IMR-90 (cell line): ENCODE measurements around the gene MS4A2. TPM values are rescaled to one million over a fixed set of nuclear protein-coding genes. Genes with fewer than 3 reads are reported as not detected.

Experiments
- ATAC-seq: fragments of 200-7000 bp; cut with Tn5 transposase; 2 replicates; pipeline ENCODE4 v1.9.1; 2020; ENCODE audit warnings: low read depth, mild to moderate bottlenecking, moderate library complexity
- BruUV-seq: library from RNA; stranded (reverse); fragments of 400-500 nt; replicated peaks from 2 replicates; lab custom pipeline; 2021; lab: Mats Ljungman, UMichigan
- CTCF ChIA-PET: fragments of 300-600 bp; formaldehyde crosslinking; extraction: SDS; loops from one replicate; lab custom pipeline; 2021; ENCODE audit warnings: antibody characterized with exemption; lab: Yijun Ruan, JAX
- POLR2A ChIA-PET: fragments of 300-600 bp; sonication (Branson Sonifier 250); formaldehyde crosslinking; loops from one replicate; lab custom pipeline; 2022; ENCODE audit warnings: antibody characterized with exemption; ENCODE audit not compliant: unreplicated experiment; lab: Charles Lee
- DNase-seq: peaks from one replicate; pipeline ENCODE4 v3.0.0; 2013
- H2AFZ ChIP-seq: replicated peaks from 2 replicates; pipeline ENCODE3; 2013; ENCODE audit warnings: low read length, mild to moderate bottlenecking; ENCODE audit not compliant: poor library complexity
- H2AK5ac ChIP-seq: 2 replicates; pipeline ENCODE4 v1.6.1; 2013; ENCODE audit warnings: low read depth, low read length, inconsistent platforms
- H2AK9ac ChIP-seq: replicated peaks from 2 replicates; pipeline ENCODE3; 2013; ENCODE audit warnings: mild to moderate bottlenecking, low read depth, low read length, moderate library complexity; ENCODE audit not compliant: poor library complexity
- H2BK120ac ChIP-seq: 2 replicates; pipeline ENCODE4 v1.6.1; 2013; ENCODE audit warnings: low read depth, low read length, inconsistent platforms
- H2BK15ac ChIP-seq: 3 replicates; pipeline ENCODE4 v1.6.1; 2013; ENCODE audit warnings: low read depth, low read length, inconsistent platforms
- H2BK20ac ChIP-seq: 2 replicates; pipeline ENCODE4 v1.6.1; 2013; ENCODE audit warnings: low read depth, mild to moderate bottlenecking, inconsistent platforms, low read length, moderate library complexity
- H2BK5ac ChIP-seq: 2 replicates; pipeline ENCODE4 v1.6.1; 2013; ENCODE audit warnings: mild to moderate bottlenecking, low read depth, low read length, inconsistent platforms; ENCODE audit not compliant: poor library complexity, severe bottlenecking
- H3K14ac ChIP-seq: replicated peaks from 2 replicates; pipeline ENCODE4 v1.6.1; 2013; ENCODE audit warnings: low read depth, low read length, inconsistent platforms
- H3K18ac ChIP-seq: 2 replicates; pipeline ENCODE4 v1.6.1; 2013; ENCODE audit warnings: low read depth, low read length, control low read depth
- H3K23ac ChIP-seq: 2 replicates; pipeline ENCODE4 v1.6.1; 2013; ENCODE audit warnings: low read depth, low read length, inconsistent platforms
- H3K27ac ChIP-seq: 2 replicates; pipeline ENCODE4 v1.5.1; 2013; ENCODE audit warnings: mild to moderate bottlenecking, control low read depth, low read length; ENCODE audit not compliant: insufficient read depth
- H3K27me3 ChIP-seq: 2 replicates; pipeline ENCODE4 v1.6.1; 2013; ENCODE audit warnings: low read length; ENCODE audit not compliant: control insufficient read depth, insufficient read depth
- H3K36me3 ChIP-seq: 2 replicates; pipeline ENCODE4 v1.6.1; 2013; ENCODE audit warnings: low read length, mixed read lengths; ENCODE audit not compliant: control insufficient read depth, insufficient read depth
- H3K4ac ChIP-seq: 2 replicates; pipeline ENCODE4 v1.6.1; 2013; ENCODE audit warnings: low read depth, low read length, inconsistent platforms
- H3K4me1 ChIP-seq: 2 replicates; pipeline ENCODE4 v1.6.1; 2013; ENCODE audit warnings: low read length, mixed read lengths; ENCODE audit not compliant: control insufficient read depth, insufficient read depth
- H3K4me2 ChIP-seq: 2 replicates; pipeline ENCODE4 v1.6.1; 2013; ENCODE audit warnings: low read depth, mild to moderate bottlenecking, control low read depth, low read length, moderate library complexity
- H3K4me3 ChIP-seq: 2 replicates; pipeline ENCODE4 v1.5.1; 2013; ENCODE audit warnings: low read depth, mild to moderate bottlenecking, control low read depth, low read length, moderate library complexity; ENCODE audit not compliant: insufficient read depth
- H3K56ac ChIP-seq: 2 replicates; pipeline ENCODE4 v1.6.1; 2013; ENCODE audit warnings: low read length, inconsistent platforms; ENCODE audit not compliant: insufficient read depth; ENCODE audit errors: extremely low read depth
- H3K79me1 ChIP-seq, 2 experiments: 2 replicates each; pipeline ENCODE4 v1.6.1; 2013; ENCODE audit warnings: low read length in 2 of 2, inconsistent platforms in 1 of 2, low read depth in 1 of 2
- H3K9ac ChIP-seq: 2 replicates; pipeline ENCODE4 v1.6.1; 2013; ENCODE audit warnings: low read depth, low read length, control low read depth
- H3K9me1 ChIP-seq: 2 replicates; pipeline ENCODE4 v1.6.1; 2013; ENCODE audit warnings: low read length, inconsistent platforms; ENCODE audit not compliant: insufficient read depth
- H3K9me3 ChIP-seq: 2 replicates; pipeline ENCODE4 v1.6.1; 2013; ENCODE audit warnings: low read length; ENCODE audit not compliant: control insufficient read depth, insufficient read depth
- H4K20me1 ChIP-seq: 2 replicates; pipeline ENCODE4 v1.6.1; 2013; ENCODE audit warnings: low read length, inconsistent platforms; ENCODE audit not compliant: insufficient read depth
- H4K5ac ChIP-seq: 2 replicates; pipeline ENCODE4 v1.6.1; 2013; ENCODE audit warnings: mild to moderate bottlenecking, low read depth, low read length, control low read depth
- H4K8ac ChIP-seq, 2 experiments: 2 replicates each; pipeline ENCODE4 v1.6.1; 2013; ENCODE audit warnings: low read depth in 2 of 2, low read length in 2 of 2, control low read depth in 1 of 2, inconsistent platforms in 1 of 2
- H4K91ac ChIP-seq: 2 replicates; pipeline ENCODE4 v1.6.1; 2013; ENCODE audit warnings: low read depth, low read length, inconsistent platforms; ENCODE audit not compliant: insufficient read depth
- BHLHE40 ChIP-seq: fragments of 150-350 bp; IDR thresholded peaks from 2 replicates; pipeline ENCODE4 v1.6.1; 2016; ENCODE audit warnings: mild to moderate bottlenecking, low read depth, low read length
- FOS ChIP-seq: fragments of 150-350 bp; IDR thresholded peaks from 2 replicates; pipeline ENCODE4 v1.6.1; 2016; ENCODE audit warnings: low read depth, low read length
- MAFK ChIP-seq: IDR thresholded peaks from 2 replicates; pipeline ENCODE4 v1.6.1; 2012; ENCODE audit warnings: low read depth, low read length, improper control_type of control experiment
- NFE2L2 ChIP-seq: fragments of 150-350 bp; IDR thresholded peaks from 2 replicates; pipeline ENCODE4 v1.6.1; 2016; ENCODE audit warnings: low read depth, mild to moderate bottlenecking, low read length
- POLR2A ChIP-seq: IDR thresholded peaks from 2 replicates; pipeline ENCODE4 v1.6.1; 2012; ENCODE audit warnings: mild to moderate bottlenecking, low read depth, low read length
- RAD21 ChIP-seq: IDR thresholded peaks from 2 replicates; pipeline ENCODE4 v1.6.1; 2012; ENCODE audit warnings: low read length, improper control_type of control experiment
- RCOR1 ChIP-seq: IDR thresholded peaks from 2 replicates; pipeline ENCODE4 v1.6.1; 2012; ENCODE audit warnings: mild to moderate bottlenecking, low read length, improper control_type of control experiment; ENCODE audit not compliant: insufficient replicate concordance
- RFX5 ChIP-seq: IDR thresholded peaks from 2 replicates; pipeline ENCODE4 v1.8.0; 2012; ENCODE audit warnings: low read depth, mild to moderate bottlenecking, low read length, moderate library complexity
- SMC3 ChIP-seq: fragments of 150-350 bp; IDR thresholded peaks from 2 replicates; pipeline ENCODE4 v1.6.1; 2016; ENCODE audit warnings: low read depth, mild to moderate bottlenecking, antibody characterized with exemption, low read length, moderate library complexity
- dilution Hi-C: fragments of 300-500 bp; cut with HindIII; formaldehyde crosslinking; loops from one replicate; pipeline ENCODE4 v1.14.3; 2018; ENCODE audit warnings: low sequenced_read_pairs; ENCODE audit not compliant: unreplicated experiment
- in situ Hi-C: fragments of 300-500 bp; cut with MboI; formaldehyde crosslinking; loops from 3 replicates; pipeline ENCODE4 v1.14.3; 2019; ENCODE audit warnings: low sequenced_read_pairs, inconsistent platforms, mixed read lengths
- intact Hi-C: fragments of 100-400 bp; cut with micrococcal nuclease; formaldehyde crosslinking; loops from 2 replicates; pipeline ENCODE4 v1.10.0; 2022
- polyA plus RNA-seq, 3 experiments: library from polyadenylated mRNA; depleted of rRNA; stranded (reverse); fragments of >200 nt; gene quantifications; 2 replicates each; pipeline ENCODE4 v1.2.3, GENCODE V29; 2012; ENCODE audit warnings: low replicate concordance in 1 of 3
- total RNA-seq: library from RNA; depleted of rRNA; stranded (reverse); fragments of >200 nt; gene quantifications from 2 replicates; pipeline ENCODE4 v1.2.3, GENCODE V29; 2012
- TF ChIP-seq, protein P1 (sequence below): fragments of 150-350 bp; IDR thresholded peaks from 2 replicates; pipeline ENCODE4 v1.6.1; 2016; ENCODE audit warnings: low read depth, mild to moderate bottlenecking, low read length, moderate library complexity, borderline replicate concordance

The MS4A2 gene
- total and polyA plus RNA-seq, 2 of the 4 experiments (the other 2 are of a cell fraction) = not detected

DNA sequence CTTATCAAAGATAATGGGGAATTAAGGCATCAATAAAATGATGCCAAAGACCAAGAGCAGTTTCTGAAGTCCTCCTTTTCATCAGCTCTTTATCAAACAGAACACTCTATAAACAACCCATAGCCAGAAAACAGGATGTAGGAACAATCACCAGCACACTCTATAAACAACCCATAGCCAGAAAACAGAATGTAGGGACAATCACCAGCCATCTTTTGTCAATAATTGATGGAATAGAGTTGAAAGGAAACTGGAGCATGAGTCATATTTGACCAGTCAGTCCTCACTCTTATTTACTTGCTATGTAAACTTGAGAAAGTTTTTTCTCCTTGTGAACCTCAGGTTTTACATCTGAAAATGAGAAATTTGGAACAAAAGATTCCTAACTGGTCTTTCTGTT lies 10.0 kb downstream of the MS4A2 start:
- no TSS peak for BruUV-seq
- ATAC-seq (no peak), DNase-seq (no peak)
- H3K9ac ChIP-seq = no peak overlapping the region
- H3K9me1 ChIP-seq = no peaks in the 10 kb centered on the region
- H2BK5ac ChIP-seq = no peak overlapping the region
- in situ Hi-C loops = no loop called here
- H2AK5ac ChIP-seq = no peak overlapping the region
- H3K4me1 ChIP-seq = no peaks in the 10 kb centered on the region
- no peak overlapping the region for H3K18ac ChIP-seq
- H3K36me3 ChIP-seq = no peaks in the 10 kb centered on the region
- no peak overlapping the region for H2BK15ac ChIP-seq
- no peak overlapping the region for H4K5ac ChIP-seq
- no peaks in the 10 kb centered on the region for H3K9me3 ChIP-seq
- H3K56ac ChIP-seq = no peak overlapping the region
- no peak overlapping the region for H3K27ac ChIP-seq
- no peaks in the 10 kb centered on the region for H3K79me1 ChIP-seq
- H4K20me1 ChIP-seq = no peaks in the 10 kb centered on the region
- H2BK120ac ChIP-seq = no peak overlapping the region
- dilution Hi-C loops = no loop called here
- H3K4me3 ChIP-seq = no peak overlapping the region
- no peaks in the 10 kb centered on the region for H3K27me3 ChIP-seq
- no peak overlapping the region for H3K4me2 ChIP-seq
- H3K4ac ChIP-seq = no peak overlapping the region
- intact Hi-C loops = no loop called here
- CTCF ChIA-PET = no interaction called here
- POLR2A ChIA-PET = no interaction called here
- no peak overlapping the region for H2AK9ac ChIP-seq
- no peak overlapping the region for H2BK20ac ChIP-seq
- H4K8ac ChIP-seq = no peak overlapping the region
- H3K14ac ChIP-seq = no peak overlapping the region
- H3K23ac ChIP-seq = no peak overlapping the region
- TF ChIP-seq NFE2L2 (no peak), POLR2A (no peak), FOS (no peak), SMC3 (no peak), BHLHE40 (no peak), MAFK (no peak), RFX5 (no peak), RCOR1 (no peak), RAD21 (no peak)
- TF ChIP-seq, protein P1, sequence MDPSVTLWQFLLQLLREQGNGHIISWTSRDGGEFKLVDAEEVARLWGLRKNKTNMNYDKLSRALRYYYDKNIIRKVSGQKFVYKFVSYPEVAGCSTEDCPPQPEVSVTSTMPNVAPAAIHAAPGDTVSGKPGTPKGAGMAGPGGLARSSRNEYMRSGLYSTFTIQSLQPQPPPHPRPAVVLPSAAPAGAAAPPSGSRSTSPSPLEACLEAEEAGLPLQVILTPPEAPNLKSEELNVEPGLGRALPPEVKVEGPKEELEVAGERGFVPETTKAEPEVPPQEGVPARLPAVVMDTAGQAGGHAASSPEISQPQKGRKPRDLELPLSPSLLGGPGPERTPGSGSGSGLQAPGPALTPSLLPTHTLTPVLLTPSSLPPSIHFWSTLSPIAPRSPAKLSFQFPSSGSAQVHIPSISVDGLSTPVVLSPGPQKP = no peak
- H2AFZ ChIP-seq = no peak overlapping the region
- H4K91ac ChIP-seq = no peak overlapping the region
